Mesendoderm (in vitro differentiated cells): ENCODE results near the gene HCLS1.
"Not testable (repeated sequence)": the region's sequence is repeated elsewhere in the genome, so short reads cannot be mapped to it uniquely, and the experiment has no call there.

Source experiments
- DNase-seq: peaks from one replicate; pipeline ENCODE4 v3.0.0; 2013
- H2AK5ac ChIP-seq: 2 replicates; pipeline ENCODE4 v1.6.1; 2013; ENCODE audit warnings: low read length, inconsistent platforms
- H2BK120ac ChIP-seq: 2 replicates; pipeline ENCODE4 v1.6.1; 2013; ENCODE audit warnings: low read depth, mild to moderate bottlenecking, low read length, moderate library complexity, mixed read lengths
- H2BK15ac ChIP-seq: replicated peaks from 2 replicates; pipeline ENCODE4 v1.6.1; 2013; ENCODE audit warnings: low read depth, mild to moderate bottlenecking, moderate library complexity
- H2BK5ac ChIP-seq: 2 replicates; pipeline ENCODE4 v1.6.1; 2013; ENCODE audit warnings: low read length, inconsistent platforms
- H3K18ac ChIP-seq: 2 replicates; pipeline ENCODE4 v1.6.1; 2013; ENCODE audit warnings: mild to moderate bottlenecking, low read length, mixed read lengths
- H3K23ac ChIP-seq: one replicate; pipeline ENCODE4 v1.6.1; 2013; ENCODE audit warnings: low read length
- H3K27ac ChIP-seq: 2 replicates; pipeline ENCODE4 v1.5.1; 2013; ENCODE audit warnings: low read depth, mild to moderate bottlenecking, inconsistent platforms, low read length, moderate library complexity
- H3K27me3 ChIP-seq: 2 replicates; pipeline ENCODE4 v1.6.1; 2013; ENCODE audit warnings: low read length, control low read depth, mild to moderate bottlenecking, inconsistent platforms; ENCODE audit not compliant: insufficient read depth, poor library complexity
- H3K36me3 ChIP-seq: 2 replicates; pipeline ENCODE4 v1.6.1; 2013; ENCODE audit warnings: low read length, inconsistent platforms; ENCODE audit not compliant: control insufficient read depth, insufficient read depth
- H3K4ac ChIP-seq: one replicate; pipeline ENCODE4 v1.6.1; 2013; ENCODE audit warnings: low read depth, mild to moderate bottlenecking, low read length, moderate library complexity
- H3K4me1 ChIP-seq: 2 replicates; pipeline ENCODE4 v1.6.1; 2013; ENCODE audit warnings: low read depth, low read length, inconsistent platforms; ENCODE audit not compliant: control insufficient read depth
- H3K4me2 ChIP-seq: 2 replicates; pipeline ENCODE4 v1.6.1; 2013; ENCODE audit warnings: low read length
- H3K4me3 ChIP-seq: 2 replicates; pipeline ENCODE4 v1.5.1; 2013; ENCODE audit warnings: mild to moderate bottlenecking, low read length
- H3K56ac ChIP-seq: one replicate; pipeline ENCODE4 v1.6.1; 2013; ENCODE audit warnings: low read length
- H3K79me1 ChIP-seq: 2 replicates; pipeline ENCODE4 v1.6.1; 2013; ENCODE audit warnings: low read length, inconsistent platforms
- H3K79me2 ChIP-seq: 2 replicates; pipeline ENCODE4 v1.6.1; 2013; ENCODE audit warnings: mild to moderate bottlenecking, low read length; ENCODE audit not compliant: control insufficient read depth, insufficient read depth
- H3K9ac ChIP-seq: 2 replicates; pipeline ENCODE4 v1.6.1; 2013; ENCODE audit warnings: low read length, inconsistent platforms
- H4K5ac ChIP-seq: one replicate; pipeline ENCODE4 v1.6.1; 2013; ENCODE audit warnings: low read length
- H4K8ac ChIP-seq: one replicate; pipeline ENCODE4 v1.6.1; 2013; ENCODE audit warnings: low read depth, mild to moderate bottlenecking, control low read depth, low read length, moderate library complexity
- WGBS: extraction: QIAGEN DNeasy Blood & Tissue Kit; methylation state at CpG from one replicate; pipeline ENCODE4 v1.1.7; 2013; ENCODE audit warnings: low lambda C conversion rate, missing lambda C conversion rate; ENCODE audit not compliant: insufficient coverage; ENCODE audit errors: extremely low coverage; 5-methylcytosine and 5-hydroxymethylcytosine counted together

Gene HCLS1

DNA sequence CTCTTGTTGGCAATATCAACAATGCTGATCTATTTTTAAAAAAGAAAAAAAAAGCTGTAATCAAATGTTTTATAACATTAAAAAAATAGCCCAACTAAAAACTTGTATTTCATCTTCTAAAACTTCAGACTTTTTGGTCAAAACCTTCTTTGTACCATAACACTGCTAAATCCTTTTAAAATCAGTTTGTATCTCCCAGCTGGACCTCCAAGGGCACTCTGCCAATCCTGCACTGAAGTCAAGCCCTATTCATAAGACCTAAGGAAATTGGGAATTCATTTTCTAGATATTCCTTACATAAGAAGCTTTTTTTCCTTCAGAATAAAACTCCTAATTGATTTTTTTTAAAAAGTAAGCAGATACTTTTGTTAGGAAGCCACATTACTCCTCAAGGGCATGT, 38.2 kb upstream of the HCLS1 start:
- Histone ChIP-seq H3K23ac (no peak overlapping the region), H2AK5ac (no peak overlapping the region), H2BK5ac (no peak overlapping the region), H3K56ac (no peak overlapping the region), H3K18ac (no peak overlapping the region), H3K4ac (no peak overlapping the region), H3K27me3 (no peaks in the 10 kb centered on the region), H4K8ac (no peak overlapping the region), H3K4me2 (no peak overlapping the region), H4K5ac (no peak overlapping the region), H2BK15ac (no peak overlapping the region), H3K79me2 (no peaks in the 10 kb centered on the region), H3K4me3 (no peak overlapping the region), H3K9ac (no peak overlapping the region), H2BK120ac (no peak overlapping the region), H3K4me1 (no peaks in the 10 kb centered on the region), H3K27ac (no peak overlapping the region), H3K79me1 (no peaks in the 10 kb centered on the region), H3K36me3 (peaks cover 3% of the 10 kb centered on the region)
- no peak for DNase-seq

DNA sequence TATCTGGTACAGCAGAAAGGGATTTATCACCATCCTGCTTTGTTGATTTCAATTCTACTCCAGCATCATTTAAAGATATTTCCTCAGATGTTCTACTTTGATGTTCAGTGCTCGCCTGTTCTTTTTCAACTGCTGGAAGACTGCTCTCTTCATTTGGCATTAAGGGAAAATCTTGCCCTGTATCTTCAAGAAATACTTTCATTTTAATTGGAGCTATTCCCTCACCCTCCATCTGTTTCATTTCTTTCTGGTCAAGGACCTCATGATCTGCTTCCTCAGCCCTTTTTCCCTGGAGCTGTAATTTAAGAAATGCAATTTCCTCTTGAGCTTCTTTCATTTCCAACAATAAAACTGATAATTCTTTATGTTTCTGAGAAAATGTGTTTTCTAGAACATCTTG, 37.8 kb upstream of the HCLS1 start:
- Histone ChIP-seq H4K8ac (no peak overlapping the region), H3K27ac (no peak overlapping the region), H3K4me2 (no peak overlapping the region), H3K18ac (no peak overlapping the region), H3K23ac (no peak overlapping the region), H2BK5ac (no peak overlapping the region), H3K56ac (no peak overlapping the region), H3K4me1 (no peaks in the 10 kb centered on the region), H4K5ac (no peak overlapping the region), H3K4ac (no peak overlapping the region), H2BK120ac (no peak overlapping the region), H3K4me3 (no peak overlapping the region), H3K79me2 (no peaks in the 10 kb centered on the region), H3K9ac (no peak overlapping the region), H2AK5ac (no peak overlapping the region), H3K27me3 (no peaks in the 10 kb centered on the region), H3K36me3 (peaks cover 3% of the 10 kb centered on the region), H2BK15ac (no peak overlapping the region), H3K79me1 (no peaks in the 10 kb centered on the region)
- WGBS, result no CpG with 5 or more reads among the region's 1 CpG
- no peak for DNase-seq

DNA sequence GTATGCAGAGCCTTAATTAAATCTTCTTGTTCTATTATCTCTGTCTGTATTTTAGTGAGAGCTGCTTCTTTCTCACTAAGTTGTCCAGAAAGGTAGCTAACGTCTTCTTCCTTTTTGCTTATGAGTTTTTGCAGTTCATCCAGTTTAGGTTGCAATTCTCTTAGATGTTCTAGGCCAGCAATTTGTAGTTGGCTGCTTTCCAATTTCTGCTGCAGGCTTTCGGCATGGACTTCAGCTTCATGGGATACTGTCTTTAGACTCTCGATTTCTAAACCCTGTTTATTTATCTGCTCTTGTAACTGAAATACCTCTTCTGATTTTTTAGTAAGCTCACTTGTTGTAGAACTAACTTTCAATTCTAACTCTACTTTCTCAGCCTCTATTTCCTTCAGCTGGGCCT, 35.5 kb upstream of the HCLS1 start:
- Histone ChIP-seq H3K9ac (no peak overlapping the region), H3K79me2 (no peaks in the 10 kb centered on the region), H2BK5ac (no peak overlapping the region), H3K23ac (no peak overlapping the region), H3K4me2 (no peak overlapping the region), H3K36me3 (peaks cover 5% of the 10 kb centered on the region), H3K18ac (no peak overlapping the region), H3K27ac (no peak overlapping the region), H2BK15ac (no peak overlapping the region), H3K27me3 (no peaks in the 10 kb centered on the region), H4K8ac (no peak overlapping the region), H3K56ac (no peak overlapping the region), H4K5ac (no peak overlapping the region), H2BK120ac (no peak overlapping the region), H3K79me1 (no peaks in the 10 kb centered on the region), H3K4ac (no peak overlapping the region), H3K4me1 (no peaks in the 10 kb centered on the region), H3K4me3 (no peak overlapping the region), H2AK5ac (no peak overlapping the region)
- WGBS, result no CpG with 5 or more reads among the region's 3 CpGs
- no peak for DNase-seq

DNA sequence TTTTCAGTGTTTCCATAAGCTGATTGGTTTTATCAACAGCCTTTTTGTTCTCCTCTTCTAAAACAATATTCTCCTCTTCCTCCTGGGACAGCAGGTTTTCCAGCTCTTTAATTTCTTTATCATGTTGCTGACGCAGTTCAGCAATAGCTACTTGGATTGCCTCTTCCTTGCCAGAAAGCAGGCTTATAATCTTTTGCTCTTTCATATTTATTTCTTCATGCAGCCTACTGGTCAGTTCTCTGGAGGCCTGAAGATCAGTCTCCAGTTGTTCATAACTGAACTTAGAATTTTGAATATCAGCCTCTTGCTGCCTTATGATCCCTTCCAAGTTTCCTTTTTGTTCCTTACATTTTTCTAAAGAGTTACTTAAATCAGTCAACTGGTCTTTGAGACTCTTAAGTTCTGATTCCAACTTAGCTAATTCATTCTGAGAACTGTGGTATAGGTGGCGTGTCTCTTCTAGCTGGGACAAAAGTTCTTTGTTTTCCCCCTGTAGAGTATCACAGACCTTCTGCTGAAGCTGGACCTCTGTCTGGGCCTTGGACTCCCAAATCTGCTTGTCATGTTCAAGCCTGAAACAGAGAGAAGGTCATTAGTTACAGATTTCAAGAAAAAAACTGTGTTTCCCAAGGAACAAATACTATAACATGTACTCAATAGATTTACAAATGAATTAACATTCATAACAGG, 31.5 kb upstream of the HCLS1 start:
- Histone ChIP-seq H3K18ac (no peak overlapping the region), H2BK5ac (no peak overlapping the region), H3K23ac (no peak overlapping the region), H4K8ac (no peak overlapping the region), H3K27me3 (no peaks in the 10 kb centered on the region), H3K79me1 (no peaks in the 10 kb centered on the region), H3K79me2 (no peaks in the 10 kb centered on the region), H2BK15ac (no peak overlapping the region), H2BK120ac (no peak overlapping the region), H3K4me2 (no peak overlapping the region), H3K4me3 (no peak overlapping the region), H3K36me3 (peaks cover 7% of the 10 kb centered on the region), H2AK5ac (no peak overlapping the region), H3K4me1 (no peaks in the 10 kb centered on the region), H3K9ac (no peak overlapping the region), H4K5ac (no peak overlapping the region), H3K27ac (no peak overlapping the region), H3K4ac (no peak overlapping the region), H3K56ac (no peak overlapping the region)
- DNase-seq, result no peak
- WGBS, result no CpG with 5 or more reads among the region's 2 CpGs

DNA sequence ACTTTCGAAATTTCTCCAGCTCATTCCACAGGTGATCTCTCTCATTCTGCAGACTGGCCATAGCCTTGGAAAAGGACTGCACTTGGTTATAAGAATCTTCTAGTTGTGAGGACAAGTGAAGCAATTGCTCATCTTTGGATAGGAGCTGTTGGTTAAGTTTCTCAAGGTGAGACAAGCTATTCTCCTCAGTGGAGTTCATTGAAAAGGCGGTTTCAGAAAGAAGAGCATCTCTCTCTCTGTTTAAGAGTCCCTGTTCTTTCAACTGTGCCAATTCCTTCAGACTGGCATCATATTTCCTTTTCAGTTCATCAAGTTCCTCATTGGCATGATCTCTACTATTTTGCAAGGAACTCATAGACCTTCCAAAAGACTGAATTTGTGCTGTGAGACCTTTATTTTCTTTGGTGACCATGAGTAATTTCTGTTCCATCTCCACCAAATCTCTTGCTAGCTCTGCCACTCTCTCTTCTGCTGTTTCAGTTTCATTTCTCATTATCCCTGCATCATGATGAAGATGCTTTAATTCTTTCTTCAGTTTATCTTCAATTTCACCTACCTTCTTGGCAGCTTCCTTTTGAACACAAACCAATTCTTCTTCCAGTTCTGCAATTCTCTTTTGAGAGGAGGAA, 30.2 kb upstream of the HCLS1 start:
- Histone ChIP-seq H3K4me3 (no peak overlapping the region), H3K27ac (no peak overlapping the region), H3K56ac (no peak overlapping the region), H3K18ac (no peak overlapping the region), H3K4me2 (no peak overlapping the region), H2BK5ac (no peak overlapping the region), H3K36me3 (peaks cover 7% of the 10 kb centered on the region), H2BK15ac (no peak overlapping the region), H2BK120ac (no peak overlapping the region), H3K79me2 (no peaks in the 10 kb centered on the region), H4K8ac (no peak overlapping the region), H2AK5ac (no peak overlapping the region), H3K4me1 (no peaks in the 10 kb centered on the region), H3K79me1 (no peaks in the 10 kb centered on the region), H3K4ac (no peak overlapping the region), H3K27me3 (no peaks in the 10 kb centered on the region), H3K23ac (no peak overlapping the region), H4K5ac (no peak overlapping the region), H3K9ac (no peak overlapping the region)
- no peak for DNase-seq
- no CpG with 5 or more reads among the region's 2 CpGs for WGBS

DNA sequence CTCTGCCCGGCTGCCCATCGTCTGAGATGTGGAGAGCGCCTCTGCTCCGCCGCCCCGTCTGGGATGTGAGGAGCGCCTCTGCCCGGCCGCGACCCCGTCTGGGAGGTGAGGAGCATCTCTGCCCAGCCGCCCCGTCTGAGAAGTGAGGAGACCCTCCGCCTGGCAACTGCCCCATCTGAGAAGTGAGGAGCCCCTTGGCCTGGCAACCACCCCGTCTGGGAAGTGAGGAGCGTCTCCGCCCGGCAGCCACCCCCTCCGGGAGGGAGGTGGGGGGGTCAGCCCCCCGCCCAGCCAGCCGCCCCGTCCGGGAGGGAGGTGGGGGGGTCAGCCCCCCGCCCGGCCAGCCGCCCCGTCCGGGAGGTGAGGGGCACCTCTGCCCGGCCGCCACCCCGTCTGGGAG, 28.0 kb upstream of the HCLS1 start:
- H3K27me3 ChIP-seq, H3K4me1 ChIP-seq, H3K18ac ChIP-seq, H3K56ac ChIP-seq, H4K8ac ChIP-seq, H4K5ac ChIP-seq, H3K9ac ChIP-seq, H2BK5ac ChIP-seq, H2AK5ac ChIP-seq, H3K4ac ChIP-seq, H3K79me1 ChIP-seq, H3K36me3 ChIP-seq, H2BK15ac ChIP-seq, H3K27ac ChIP-seq, H3K4me3 ChIP-seq, H3K23ac ChIP-seq, H3K4me2 ChIP-seq, H3K79me2 ChIP-seq, DNase-seq, H2BK120ac ChIP-seq: not testable (repeated sequence)
- WGBS, result no CpG with 5 or more reads among the region's 31 CpGs
